ENCODE measurements around the gene RRAGD. TPM values are rescaled to one million over a fixed set of nuclear protein-coding genes. Genes with fewer than 3 reads are reported as not detected.

The RRAGD gene
- total RNA-seq, 2 donors from 2014 or later, result 19.4 to 22.7 TPM

GRCh38 chr6:89413006-89413400 is 930 bp upstream of the RRAGD start:
- Histone ChIP-seq H3K27me3 (replicated peaks; ENCODE audit: insufficient read depth) (no peaks in the 10 kb centered on the region), H3K9me3 (no peaks in the 10 kb centered on the region), H3K36me3 (no peaks in the 10 kb centered on the region), H3K4me3 (peak overlapping the region; percentile 79 to 82), H3K27ac (peak overlapping the region; percentile 77 to 84), H3K4me1 (replicated peaks) (no peaks in the 10 kb centered on the region)
- TF ChIP-seq POLR2AphosphoS5 (IDR thresholded peaks at IDR 0.05) (peak; percentile 69), CTCF (IDR thresholded peaks at IDR 0.05) (peak in 1 of 4 experiments; percentile 4), POLR2A (IDR thresholded peaks at IDR 0.05) (no peak)
- peak; percentile 67 for DNase-seq (ENCODE audit: low spot score)
- WGBS, result 12% methylated on average over 9 of the region's 9 CpGs
- intact Hi-C loops (cut with DNase I), result no loop called here

GRCh38 chr6:89411145-89412070 is 665 bp downstream of the RRAGD start:
- H3K36me3 ChIP-seq, result no peaks in the 10 kb centered on the region
- H3K4me3 ChIP-seq, result peak overlapping the region; percentile 79 to 82
- peak; percentile 28 for DNase-seq (ENCODE audit: low spot score)
- H3K27ac ChIP-seq, result peak overlapping the region; percentile 77 to 84
- intact Hi-C loops (cut with DNase I), result no loop called here
- WGBS, result 1% methylated on average over 82 of the region's 93 CpGs
- no peaks in the 10 kb centered on the region for H3K4me1 ChIP-seq (replicated peaks)
- no peaks in the 10 kb centered on the region for H3K9me3 ChIP-seq
- no peaks in the 10 kb centered on the region for H3K27me3 ChIP-seq (replicated peaks; ENCODE audit: insufficient read depth)
- TF ChIP-seq POLR2AphosphoS5 (IDR thresholded peaks at IDR 0.05) (no peak), CTCF (IDR thresholded peaks at IDR 0.05) (no peak), POLR2A (IDR thresholded peaks at IDR 0.05) (no peak)

GRCh38 chr6:89410788-89411144 is 1.3 kb downstream of the RRAGD start:
- intact Hi-C loops (cut with DNase I), result no loop called here
- H3K9me3 ChIP-seq, result no peaks in the 10 kb centered on the region
- H3K4me3 ChIP-seq, result peak overlapping the region; percentile 79 to 82
- DNase-seq (ENCODE audit: low spot score), result no peak
- peak overlapping the region; percentile 77 to 84 for H3K27ac ChIP-seq
- no peaks in the 10 kb centered on the region for H3K36me3 ChIP-seq
- TF ChIP-seq CTCF (IDR thresholded peaks at IDR 0.05), result no peak
- TF ChIP-seq POLR2AphosphoS5 (IDR thresholded peaks at IDR 0.05), result no peak
- 31% methylated on average over 4 of the region's 4 CpGs for WGBS
- H3K27me3 ChIP-seq (replicated peaks; ENCODE audit: insufficient read depth), result no peaks in the 10 kb centered on the region
- H3K4me1 ChIP-seq (replicated peaks), result no peaks in the 10 kb centered on the region

DNA sequence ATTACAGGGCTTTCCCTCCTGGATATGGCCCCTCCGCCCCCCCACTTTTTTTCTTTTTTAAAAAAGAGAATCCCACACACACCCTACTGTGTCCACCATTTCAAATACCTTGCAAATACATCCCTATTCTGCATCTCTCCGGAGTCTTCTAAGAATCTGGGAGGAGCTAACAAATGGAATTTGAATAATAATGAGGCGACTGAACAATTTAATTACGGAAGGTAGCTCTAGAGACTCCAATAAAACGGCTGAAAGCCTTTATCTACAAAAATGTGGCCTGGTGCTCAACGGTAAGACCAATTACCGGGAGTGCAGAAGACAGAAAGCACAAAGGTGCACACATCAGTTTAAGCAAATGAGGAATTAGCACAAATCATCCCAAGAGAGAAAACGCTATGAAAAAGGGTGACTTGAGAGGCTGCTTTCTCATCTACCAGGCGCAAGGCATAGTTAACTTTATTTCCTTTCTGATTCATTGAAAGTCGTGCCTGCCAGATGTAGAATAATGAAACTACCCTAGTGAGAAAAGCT is 1.8 kb downstream of the RRAGD start:
- no peak overlapping the region for H3K4me3 ChIP-seq
- no peaks in the 10 kb centered on the region for H3K27me3 ChIP-seq (replicated peaks; ENCODE audit: insufficient read depth)
- TF ChIP-seq POLR2A (IDR thresholded peaks at IDR 0.05) (no peak), CTCF (IDR thresholded peaks at IDR 0.05) (no peak), POLR2AphosphoS5 (IDR thresholded peaks at IDR 0.05) (no peak)
- 55% methylated on average over 10 of the region's 10 CpGs for WGBS
- no peaks in the 10 kb centered on the region for H3K4me1 ChIP-seq (replicated peaks)
- no peaks in the 10 kb centered on the region for H3K36me3 ChIP-seq
- H3K9me3 ChIP-seq, result no peaks in the 10 kb centered on the region
- intact Hi-C loops (cut with DNase I), result no loop called here
- DNase-seq (ENCODE audit: low spot score), result no peak
- H3K27ac ChIP-seq, result peak overlapping the region in 1 of 2 donors; percentile 21

Measured in prostate gland (tissue), 2 donors.